Measurements from ENCODE around the gene DBP. TPM values are rescaled to one million over a fixed set of nuclear protein-coding genes. Genes with fewer than 3 reads are reported as not detected.

The DBP gene
- total RNA-seq, 1 experiment from 2014 or later = 12.6 TPM

DNA sequence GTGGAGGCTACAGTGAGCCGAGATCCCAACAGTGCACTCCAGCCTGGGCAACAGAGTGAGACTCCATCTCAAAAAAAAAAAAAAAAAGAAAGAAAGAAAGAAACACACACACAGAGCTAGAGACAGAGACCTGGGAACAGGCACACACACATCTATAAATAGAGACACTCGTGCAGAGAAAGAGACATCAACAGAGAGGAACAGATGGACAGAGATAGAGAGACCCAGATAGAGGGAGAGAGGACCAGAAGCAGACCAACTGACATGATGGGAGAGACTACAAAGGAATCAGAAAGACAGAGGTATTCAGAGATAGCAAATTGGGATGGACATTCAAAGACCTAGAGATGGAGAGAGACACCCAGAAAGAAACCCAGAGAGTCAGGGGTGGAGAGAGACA is 11.0 kb upstream of the DBP start:
- Histone ChIP-seq H3K27ac (ENCODE audit: insufficient read length, low read depth, low read length) (no peak overlapping the region), H3K56ac (ENCODE audit: insufficient read length, low read depth, low read length) (no peak overlapping the region), H3K23me2 (ENCODE audit: insufficient read length, low read depth, low read length, poor library complexity, severe bottlenecking) (peaks cover 16% of the 10 kb centered on the region), H2BK20ac (ENCODE audit: low read depth, low read length, poor library complexity, severe bottlenecking) (no peak overlapping the region), H2BK15ac (ENCODE audit: low read depth, low read length) (no peak overlapping the region), H2BK12ac (ENCODE audit: insufficient read length, low read depth, low read length) (no peak overlapping the region), H3T11ph (ENCODE audit: low read length) (no peak overlapping the region), H3K27me3 (ENCODE audit: insufficient read depth, low read length) (no peaks in the 10 kb centered on the region), H3K4me2 (ENCODE audit: insufficient read depth, insufficient read length, low read length) (no peak overlapping the region), H3K9me3 (ENCODE audit: control insufficient read depth, low read depth, low read length) (no peaks in the 10 kb centered on the region), H2AFZ (ENCODE audit: low read length) (no peak overlapping the region), H2AK5ac (ENCODE audit: insufficient read length, low read length) (no peak overlapping the region), H4K5ac (ENCODE audit: insufficient read length, low read depth, low read length) (no peak overlapping the region), H3K79me2 (ENCODE audit: insufficient read depth, low read length) (no peaks in the 10 kb centered on the region), H3K4ac (ENCODE audit: low read depth, low read length) (no peak overlapping the region), H3K14ac (ENCODE audit: insufficient read depth, low read length) (no peak overlapping the region), H3K9ac (ENCODE audit: extremely low read depth, insufficient read length, low read length) (no peak overlapping the region), H3K79me1 (ENCODE audit: insufficient read depth, low read depth, low read length, poor library complexity, severe bottlenecking) (no peaks in the 10 kb centered on the region), H4K8ac (replicated peaks; ENCODE audit: insufficient read length, low read depth, low read length) (no peak overlapping the region), H3K4me1 (ENCODE audit: insufficient read depth, low read length) (no peaks in the 10 kb centered on the region), H3K23ac (ENCODE audit: insufficient read length, low read depth, low read length) (no peak overlapping the region), H4K20me1 (ENCODE audit: control insufficient read depth, insufficient read depth, insufficient read length) (no peaks in the 10 kb centered on the region), H2BK120ac (ENCODE audit: low read depth, low read length, poor library complexity, severe bottlenecking) (no peak overlapping the region), H3K18ac (ENCODE audit: insufficient read length, low read depth, low read length) (no peak overlapping the region), H2BK5ac (ENCODE audit: insufficient read length, low read length) (no peak overlapping the region), H4K91ac (ENCODE audit: insufficient read length, low read depth, low read length) (no peak overlapping the region)
- Mint-ChIP-seq H3K36me3 (ENCODE audit: insufficient read depth in 1 of 3, low read depth in 3 of 3) (peaks cover 0 to 5% (median 4%) of the 10 kb centered on the region in 3 experiments; a peak in 3 of 7 replicates), H3K4me1 (peaks cover 18% of the 10 kb centered on the region in 2 experiments), H3K27me3 (ENCODE audit: low read depth) (peaks cover 3% of the 10 kb centered on the region), H3K27ac (no peak overlapping the region), H3K4me3 (no peak overlapping the region), H3K9me3 (peaks cover 0 to 4% of the 10 kb centered on the region in 2 experiments; a peak in 2 of 5 replicates)
- DNase-seq = no peak
- TF ChIP-seq, protein P1, sequence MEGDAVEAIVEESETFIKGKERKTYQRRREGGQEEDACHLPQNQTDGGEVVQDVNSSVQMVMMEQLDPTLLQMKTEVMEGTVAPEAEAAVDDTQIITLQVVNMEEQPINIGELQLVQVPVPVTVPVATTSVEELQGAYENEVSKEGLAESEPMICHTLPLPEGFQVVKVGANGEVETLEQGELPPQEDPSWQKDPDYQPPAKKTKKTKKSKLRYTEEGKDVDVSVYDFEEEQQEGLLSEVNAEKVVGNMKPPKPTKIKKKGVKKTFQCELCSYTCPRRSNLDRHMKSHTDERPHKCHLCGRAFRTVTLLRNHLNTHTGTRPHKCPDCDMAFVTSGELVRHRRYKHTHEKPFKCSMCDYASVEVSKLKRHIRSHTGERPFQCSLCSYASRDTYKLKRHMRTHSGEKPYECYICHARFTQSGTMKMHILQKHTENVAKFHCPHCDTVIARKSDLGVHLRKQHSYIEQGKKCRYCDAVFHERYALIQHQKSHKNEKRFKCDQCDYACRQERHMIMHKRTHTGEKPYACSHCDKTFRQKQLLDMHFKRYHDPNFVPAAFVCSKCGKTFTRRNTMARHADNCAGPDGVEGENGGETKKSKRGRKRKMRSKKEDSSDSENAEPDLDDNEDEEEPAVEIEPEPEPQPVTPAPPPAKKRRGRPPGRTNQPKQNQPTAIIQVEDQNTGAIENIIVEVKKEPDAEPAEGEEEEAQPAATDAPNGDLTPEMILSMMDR (conservative IDR thresholded peaks at IDR 0.05) = no peak
- no CpG with 5 or more reads among the region's 2 CpGs for WGBS (ENCODE audit: extremely low coverage, insufficient read length, low lambda C conversion rate)
